HuH-7.5 (cell line): Measurements from ENCODE around the gene LRRC55.

ENCODE experiments used
- DNase-seq: peaks from one replicate; pipeline ENCODE4 v3.0.0; 2011; ENCODE audit warnings: low spot score

Gene LRRC55

GRCh38 chr11:57203359-57203758 is 21.6 kb downstream of the LRRC55 start:
- no peak for DNase-seq

- DNase-seq = no peak
Measured at GRCh38 chr11:57203882-57204480, 22.2 kb downstream of the LRRC55 start.

DNA sequence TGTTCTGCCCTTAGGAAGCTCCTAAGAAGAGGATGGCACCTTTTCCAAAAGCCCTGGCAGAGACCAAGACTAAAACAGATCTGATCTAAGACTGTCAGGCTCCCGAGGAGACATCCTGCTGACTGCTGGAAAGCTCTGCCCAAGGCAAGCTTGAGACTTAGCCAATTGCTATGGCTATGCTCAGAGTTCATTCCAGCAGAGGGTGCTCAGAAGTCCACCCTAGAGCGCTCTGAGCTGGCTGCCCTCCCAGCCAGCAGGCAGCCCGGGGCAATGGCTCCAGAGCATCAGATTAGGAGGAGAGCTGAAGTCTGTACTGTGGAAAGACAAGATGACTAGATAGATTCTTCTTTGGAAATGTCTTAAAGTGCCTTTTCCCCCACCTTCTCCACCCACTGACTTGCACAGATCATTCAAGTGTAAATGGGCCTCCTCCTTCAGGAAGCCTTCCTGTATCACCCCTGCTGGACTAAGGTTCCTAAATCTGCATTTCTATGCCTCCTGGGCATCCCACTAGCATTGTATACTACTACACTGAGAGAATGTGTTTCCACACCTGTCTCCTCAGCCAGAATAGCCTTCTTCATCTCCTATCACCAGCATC is 23.4 kb downstream of the LRRC55 start:
- no peak for DNase-seq

DNA sequence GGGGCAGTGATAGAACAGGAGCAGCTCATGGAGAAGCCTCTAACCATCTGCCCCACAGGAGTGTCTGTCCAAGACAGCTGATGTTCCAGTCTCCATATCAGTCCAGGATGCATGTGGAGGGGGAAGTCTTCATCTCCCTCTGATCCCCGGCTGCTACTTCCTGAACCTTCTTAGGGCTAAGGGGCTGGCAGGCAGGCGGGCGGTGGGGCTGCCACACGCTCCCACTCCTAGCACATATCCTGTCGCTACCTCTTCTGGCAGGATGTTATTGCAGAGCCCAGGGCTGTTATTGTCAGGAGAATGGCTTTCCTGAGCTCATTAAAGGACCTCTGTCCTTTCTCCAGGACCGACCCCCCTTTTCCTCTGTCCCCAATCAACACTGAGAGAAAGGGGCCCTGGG is 25.4 kb downstream of the LRRC55 start:
- no peak for DNase-seq

DNA sequence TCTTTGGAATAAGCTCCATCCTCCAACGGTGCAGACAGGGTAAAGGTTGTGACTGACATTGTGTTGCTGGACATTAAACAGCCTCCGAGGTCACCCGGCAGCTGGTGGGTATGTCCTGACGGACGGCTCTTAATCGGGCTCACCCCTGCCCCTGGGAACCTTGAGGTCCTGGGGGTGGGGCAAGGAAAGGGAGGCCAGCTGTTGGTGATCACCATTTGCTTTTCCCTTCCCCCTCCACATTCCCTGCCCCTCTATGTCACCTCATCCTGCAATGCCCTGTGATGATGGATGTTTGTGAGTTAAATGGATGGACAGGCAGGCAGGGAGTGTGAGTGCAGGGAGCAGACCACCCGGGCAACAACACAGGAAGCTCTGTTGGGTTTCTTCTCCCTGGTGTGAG is 29.0 kb downstream of the LRRC55 start:
- no peak for DNase-seq

- no peak for DNase-seq
Measured at GRCh38 chr11:57213342-57214097, 31.8 kb downstream of the LRRC55 start.

DNA sequence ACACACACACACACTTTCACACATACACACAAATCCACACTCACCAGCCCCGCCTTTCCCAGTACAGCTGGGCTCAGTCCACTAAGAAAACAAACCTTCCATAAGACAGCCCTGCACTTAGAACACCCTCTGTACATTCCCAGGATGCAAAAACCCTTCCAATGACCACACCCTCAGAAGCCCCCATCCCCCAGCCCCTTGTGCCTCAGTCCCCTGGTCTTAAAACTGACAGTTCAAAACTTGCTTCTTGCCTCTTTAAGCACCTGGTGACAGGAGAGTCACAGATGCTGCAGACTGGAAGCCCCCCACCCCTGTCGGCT is 32.3 kb downstream of the LRRC55 start:
- DNase-seq = no peak

DNA sequence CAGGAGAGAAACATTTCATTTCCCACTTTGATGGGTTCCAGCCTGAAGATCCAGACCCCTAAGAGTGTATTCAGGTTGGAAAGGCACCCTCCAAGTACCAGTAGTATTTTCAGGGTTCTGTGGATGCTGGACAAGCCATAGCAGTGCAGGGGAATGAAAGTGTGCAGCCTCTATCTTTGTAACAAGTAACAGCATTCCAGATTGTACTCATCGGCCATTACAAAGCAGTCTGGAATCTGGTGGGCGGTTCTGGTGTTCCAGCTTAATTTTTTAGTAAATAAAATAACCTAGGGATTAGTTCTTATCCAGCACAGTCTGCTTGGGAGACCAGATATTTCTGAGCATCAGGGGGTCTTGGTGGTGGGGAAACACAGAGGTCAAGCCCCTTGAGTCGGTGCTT is 32.7 kb downstream of the LRRC55 start:
- DNase-seq = no peak

- no peak for DNase-seq
Measured at GRCh38 chr11:57216463-57216862, 34.7 kb downstream of the LRRC55 start.

- DNase-seq = no peak
Measured at GRCh38 chr11:57217053-57217452, 35.3 kb downstream of the LRRC55 start.

- no peak for DNase-seq
Measured at GRCh38 chr11:57219021-57219627, 37.4 kb downstream of the LRRC55 start.

DNA sequence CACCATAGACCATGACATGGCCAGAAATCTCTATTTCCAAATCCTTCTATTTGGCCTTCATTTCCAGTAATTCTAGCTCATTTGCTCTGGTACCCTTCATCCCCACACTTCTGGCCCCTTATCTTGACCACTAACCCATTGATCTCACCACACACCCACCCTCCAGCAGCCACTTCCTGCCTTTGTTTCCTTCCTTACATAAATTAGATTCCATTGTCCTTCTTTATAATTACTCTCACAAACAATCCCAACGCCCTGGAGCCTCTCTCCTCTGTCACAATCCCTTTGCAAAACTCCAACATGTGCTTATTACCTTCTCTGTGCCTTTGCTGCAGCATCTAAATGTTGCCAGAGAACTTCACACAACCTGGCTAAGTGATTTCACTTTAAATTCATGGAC is 40.5 kb downstream of the LRRC55 start:
- no peak for DNase-seq

GRCh38 chr11:57223601-57224000 is 41.8 kb downstream of the LRRC55 start:
- no peak for DNase-seq

DNA sequence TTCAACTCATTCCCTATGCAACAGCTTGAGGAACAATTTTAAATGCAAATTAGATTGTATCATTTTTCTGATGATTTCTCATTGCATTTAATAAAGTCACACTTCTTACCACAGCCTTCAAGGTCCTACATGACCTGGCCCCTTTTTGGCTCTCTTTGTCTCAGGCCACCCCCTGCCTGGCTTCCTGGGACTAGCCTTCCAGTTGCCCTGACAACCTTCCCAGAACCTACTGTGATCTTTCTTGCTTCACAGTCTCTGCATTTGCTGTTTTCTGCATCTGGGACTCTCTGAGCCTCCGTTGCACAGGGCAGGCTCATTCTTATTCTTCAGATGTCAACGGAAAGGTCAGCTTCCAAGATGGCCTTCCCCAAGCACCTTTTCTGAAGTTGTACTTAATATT is 42.4 kb downstream of the LRRC55 start:
- DNase-seq = no peak

DNA sequence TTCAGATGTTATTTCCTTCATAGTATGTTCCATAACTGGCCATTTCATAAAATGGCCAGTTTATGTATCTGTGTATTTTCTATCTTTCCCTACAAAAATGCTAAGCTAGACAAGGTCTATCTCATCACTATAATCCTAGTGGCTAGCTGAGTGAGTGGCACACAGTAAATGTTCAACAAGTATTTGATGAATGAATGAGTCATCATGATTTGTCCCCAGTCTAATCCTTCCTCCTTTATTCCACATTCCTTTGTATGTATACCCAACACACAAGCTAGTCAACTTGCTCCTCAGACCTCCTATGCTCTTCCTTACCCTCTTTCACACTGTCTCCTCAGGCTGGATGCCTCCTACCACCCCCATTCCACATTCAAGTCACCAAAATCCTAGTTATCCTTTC is 42.8 kb downstream of the LRRC55 start:
- DNase-seq = no peak

GRCh38 chr11:57228600-57228999 is 46.8 kb downstream of the LRRC55 start:
- DNase-seq = no peak

GRCh38 chr11:57230316-57230715 is 48.6 kb downstream of the LRRC55 start:
- no peak for DNase-seq

DNA sequence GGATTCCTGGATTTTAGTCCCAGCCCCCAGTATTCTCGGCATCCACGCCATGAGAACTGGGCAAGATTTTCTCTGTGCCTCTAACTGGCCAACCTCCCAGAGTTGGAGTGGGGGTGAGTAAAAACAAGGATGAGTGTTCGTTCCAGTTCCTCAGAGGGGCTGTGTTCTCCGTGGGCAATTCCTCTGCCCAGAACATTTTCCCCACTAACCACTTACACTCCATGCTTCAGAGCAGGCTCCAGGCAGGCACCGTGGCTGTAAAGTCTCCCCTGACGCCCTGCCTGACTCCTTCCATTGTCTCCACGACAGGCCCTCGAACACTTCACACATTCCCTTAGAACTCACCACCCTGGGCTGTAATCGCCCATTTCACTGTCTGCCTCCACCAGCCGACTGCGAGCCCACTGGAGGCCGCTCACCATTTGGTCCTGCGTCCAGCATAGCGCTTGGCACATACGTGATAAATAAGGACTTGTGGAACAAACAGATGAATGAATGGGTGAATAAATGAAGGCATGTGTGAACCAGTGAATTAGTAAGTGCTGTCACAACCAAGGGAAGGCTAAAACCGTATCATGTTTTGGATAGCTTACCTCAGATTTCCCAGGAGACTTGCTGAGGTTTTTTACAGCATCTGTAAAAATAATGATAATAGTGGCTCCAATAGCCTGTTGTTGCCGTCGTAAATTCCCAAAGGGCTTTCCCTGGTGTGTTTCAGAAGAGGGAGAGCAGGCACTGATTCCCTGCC is 49.2 kb downstream of the LRRC55 start:
- DNase-seq = no peak

- no peak for DNase-seq
Measured at GRCh38 chr11:57231539-57232253, 49.9 kb downstream of the LRRC55 start.

DNA sequence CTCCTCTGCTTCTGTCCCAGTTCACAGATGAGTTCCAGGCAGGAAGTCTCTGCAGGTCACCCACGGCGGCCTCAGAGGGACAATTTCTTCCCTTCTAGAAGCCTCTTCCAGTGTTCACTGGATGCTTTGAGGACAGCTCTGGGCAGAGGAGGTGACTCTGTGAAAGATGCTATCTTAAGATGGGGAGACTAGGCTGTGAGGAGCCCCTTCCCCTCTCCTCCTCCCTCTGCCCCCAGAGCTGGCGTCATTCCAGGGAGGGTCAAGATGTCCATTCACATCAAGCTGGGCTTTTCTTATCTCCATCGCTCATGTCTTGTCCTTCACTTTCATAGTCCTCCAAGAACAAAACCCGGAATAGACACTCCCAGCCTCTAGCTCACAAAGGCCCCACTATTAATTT is 51.9 kb downstream of the LRRC55 start:
- no peak for DNase-seq

- no peak for DNase-seq
Measured at GRCh38 chr11:57235761-57236703, 54.3 kb downstream of the LRRC55 start.
